ENCODE measurements around the gene MTPN.

Gene MTPN

DNA sequence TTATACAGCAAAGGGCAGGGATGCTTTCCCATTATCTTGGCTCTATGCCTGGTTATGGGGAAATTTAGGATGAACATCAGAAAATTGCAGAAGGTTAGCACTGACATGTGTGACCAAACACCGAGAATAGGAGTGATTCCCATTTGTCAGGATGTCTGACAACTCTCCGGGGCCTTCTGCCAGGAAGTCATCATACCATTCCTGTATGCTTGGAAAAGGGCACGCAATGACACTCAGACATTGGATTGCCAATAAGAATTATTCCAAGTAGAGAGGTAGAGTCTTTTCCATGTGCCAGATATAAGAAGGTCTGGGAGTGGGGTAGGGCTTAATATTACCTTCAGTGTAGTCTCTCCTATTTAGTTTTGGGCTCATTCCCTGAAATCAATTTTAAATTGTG is 82.3 kb downstream of the MTPN start:
- peaks cover 5% of the 10 kb centered on the region for H3K27me3 Mint-ChIP-seq (ENCODE audit: low read depth, poor library complexity)
- H3K4me1 Mint-ChIP-seq: no peaks in the 10 kb centered on the region
- H3K27ac Mint-ChIP-seq: no peak overlapping the region
- no peak for DNase-seq
- no peak overlapping the region for H3K4me3 Mint-ChIP-seq
- TF ChIP-seq, protein P1, sequence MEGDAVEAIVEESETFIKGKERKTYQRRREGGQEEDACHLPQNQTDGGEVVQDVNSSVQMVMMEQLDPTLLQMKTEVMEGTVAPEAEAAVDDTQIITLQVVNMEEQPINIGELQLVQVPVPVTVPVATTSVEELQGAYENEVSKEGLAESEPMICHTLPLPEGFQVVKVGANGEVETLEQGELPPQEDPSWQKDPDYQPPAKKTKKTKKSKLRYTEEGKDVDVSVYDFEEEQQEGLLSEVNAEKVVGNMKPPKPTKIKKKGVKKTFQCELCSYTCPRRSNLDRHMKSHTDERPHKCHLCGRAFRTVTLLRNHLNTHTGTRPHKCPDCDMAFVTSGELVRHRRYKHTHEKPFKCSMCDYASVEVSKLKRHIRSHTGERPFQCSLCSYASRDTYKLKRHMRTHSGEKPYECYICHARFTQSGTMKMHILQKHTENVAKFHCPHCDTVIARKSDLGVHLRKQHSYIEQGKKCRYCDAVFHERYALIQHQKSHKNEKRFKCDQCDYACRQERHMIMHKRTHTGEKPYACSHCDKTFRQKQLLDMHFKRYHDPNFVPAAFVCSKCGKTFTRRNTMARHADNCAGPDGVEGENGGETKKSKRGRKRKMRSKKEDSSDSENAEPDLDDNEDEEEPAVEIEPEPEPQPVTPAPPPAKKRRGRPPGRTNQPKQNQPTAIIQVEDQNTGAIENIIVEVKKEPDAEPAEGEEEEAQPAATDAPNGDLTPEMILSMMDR (IDR thresholded peaks at IDR 0.05): no peak
- H3K36me3 Mint-ChIP-seq (ENCODE audit: low read depth): no peaks in the 10 kb centered on the region
- H3K9me3 Mint-ChIP-seq: no peaks in the 10 kb centered on the region

DNA sequence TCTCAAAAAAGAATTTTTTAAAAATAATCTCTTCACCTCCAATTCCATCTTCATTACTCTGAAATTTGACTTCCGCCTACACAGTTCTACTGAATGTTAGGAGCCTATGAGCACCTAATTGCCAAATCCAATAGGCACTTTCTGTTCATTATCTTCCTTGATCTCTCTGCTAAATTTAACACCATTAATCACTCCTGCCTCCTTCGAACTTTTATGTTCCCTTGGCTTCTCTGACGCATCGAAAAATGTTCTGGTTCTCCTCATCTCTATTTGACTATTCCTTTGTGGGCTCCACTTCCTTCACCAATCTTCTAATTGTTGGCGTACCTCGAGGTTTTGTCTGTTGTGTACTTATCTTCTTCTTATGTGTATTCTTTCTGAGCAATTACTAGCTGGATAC is 87.3 kb downstream of the MTPN start:
- peaks cover 5% of the 10 kb centered on the region for H3K27me3 Mint-ChIP-seq (ENCODE audit: low read depth, poor library complexity)
- H3K36me3 Mint-ChIP-seq (ENCODE audit: low read depth): peaks cover 12% of the 10 kb centered on the region
- DNase-seq: no peak
- peaks cover 5% of the 10 kb centered on the region for H3K4me1 Mint-ChIP-seq
- H3K27ac Mint-ChIP-seq: no peak overlapping the region
- TF ChIP-seq, protein P1 (IDR thresholded peaks at IDR 0.05): no peak
- no peak overlapping the region for H3K4me3 Mint-ChIP-seq
- peaks cover 20% of the 10 kb centered on the region for H3K9me3 Mint-ChIP-seq

DNA sequence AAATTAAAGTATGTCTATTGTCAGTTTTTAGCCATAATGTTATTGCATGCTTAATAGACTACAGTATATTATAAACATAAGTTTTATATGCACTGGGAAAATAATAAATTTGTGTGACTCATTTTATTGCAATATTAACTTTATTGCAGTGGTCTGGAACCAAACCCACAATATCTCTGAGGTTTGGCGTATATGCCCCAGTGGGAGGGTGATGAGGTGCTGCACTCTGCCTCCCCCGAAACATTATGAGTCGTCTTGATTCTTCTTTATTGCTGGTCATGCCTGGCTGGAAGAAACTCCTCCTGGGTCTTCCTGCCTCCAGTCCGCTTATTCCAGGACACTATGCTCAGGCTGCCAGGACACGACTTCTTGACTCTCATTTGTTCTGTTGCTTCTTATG is 88.4 kb downstream of the MTPN start:
- H3K4me1 Mint-ChIP-seq: peaks cover 5% of the 10 kb centered on the region
- no peaks in the 10 kb centered on the region for H3K27me3 Mint-ChIP-seq (ENCODE audit: low read depth, poor library complexity)
- TF ChIP-seq, protein P1 (IDR thresholded peaks at IDR 0.05): no peak
- H3K27ac Mint-ChIP-seq: no peak overlapping the region
- H3K36me3 Mint-ChIP-seq (ENCODE audit: low read depth): peaks cover 12% of the 10 kb centered on the region
- no peak for DNase-seq
- no peak overlapping the region for H3K4me3 Mint-ChIP-seq
- H3K9me3 Mint-ChIP-seq: peaks cover 20% of the 10 kb centered on the region

DNA sequence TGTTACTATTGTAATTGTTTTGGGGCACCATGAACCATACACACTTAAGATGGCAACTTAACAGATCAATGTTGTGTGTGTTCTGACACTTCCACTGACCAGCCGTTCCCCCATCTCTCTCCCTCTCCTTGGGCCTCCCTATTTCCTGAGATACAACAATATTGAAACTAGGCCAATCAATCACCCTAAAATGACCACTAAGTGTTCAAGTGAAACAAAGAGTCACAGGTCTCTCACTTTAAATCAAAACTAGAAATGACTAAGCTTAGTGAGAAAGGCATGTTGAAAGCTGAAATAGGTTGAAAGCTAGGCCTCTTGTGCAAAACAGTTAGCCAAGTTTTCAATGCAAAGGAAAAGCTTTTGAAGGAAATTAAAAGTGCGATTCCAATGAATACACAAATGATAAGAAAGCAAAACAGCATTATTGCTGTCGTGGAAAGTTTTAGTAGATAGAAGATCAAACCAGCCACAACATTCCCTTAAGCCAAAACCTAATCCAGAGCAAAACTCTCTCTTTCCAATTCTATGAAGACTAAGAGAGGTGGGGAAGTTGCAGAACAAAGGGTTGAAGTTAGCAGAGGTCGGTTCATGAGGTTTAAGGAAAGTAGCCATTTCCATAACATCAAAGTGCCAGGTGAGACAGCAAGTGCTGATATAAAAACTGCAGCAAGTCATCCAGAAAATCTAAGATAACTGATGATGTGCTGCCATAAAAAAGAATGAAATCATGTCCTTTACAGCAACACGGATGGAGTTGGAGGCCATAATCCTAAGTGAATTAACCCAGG is 90.6 kb downstream of the MTPN start:
- peaks cover 12% of the 10 kb centered on the region for H3K36me3 Mint-ChIP-seq (ENCODE audit: low read depth)

DNA sequence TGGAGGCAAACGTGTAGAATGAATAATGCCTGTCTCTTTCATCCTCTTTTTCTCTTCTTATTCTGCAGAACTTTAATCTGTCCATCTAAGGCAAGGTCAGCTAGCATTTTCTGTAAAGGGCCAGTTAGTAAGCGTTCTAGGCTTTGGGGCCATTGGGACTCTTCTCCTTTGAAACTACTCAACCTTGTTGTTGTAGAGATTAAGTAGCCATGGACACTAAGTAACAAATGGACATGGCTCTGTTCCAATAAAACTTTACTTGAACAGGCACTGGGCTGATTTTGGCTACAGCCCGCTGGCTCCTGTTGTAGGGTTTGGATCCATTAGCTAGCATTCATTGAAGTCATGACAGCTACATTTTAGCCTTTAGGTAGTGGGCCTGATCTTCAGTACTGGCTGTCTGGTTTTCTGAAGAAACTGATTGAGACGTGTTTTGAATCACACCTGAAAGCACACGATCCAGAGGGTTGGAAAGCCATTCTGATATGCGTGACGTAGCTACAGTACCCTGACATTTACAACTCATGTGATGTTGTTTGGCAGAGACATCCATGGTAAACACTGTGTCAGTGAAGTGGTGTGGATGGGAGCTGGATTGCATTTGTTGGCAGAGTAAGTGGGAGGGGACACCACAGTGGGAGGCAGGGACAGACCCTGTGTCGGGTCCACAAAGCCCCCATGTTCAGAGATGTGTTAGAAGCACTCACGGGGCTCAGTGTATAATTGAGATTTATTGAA is 92.5 kb downstream of the MTPN start:
- TF ChIP-seq, protein P1 (IDR thresholded peaks at IDR 0.05): no peak
- Mint-ChIP-seq H3K4me3 (no peak overlapping the region), H3K9me3 (peaks cover 29% of the 10 kb centered on the region), H3K27ac (no peak overlapping the region), H3K36me3 (ENCODE audit: low read depth) (peaks cover 12% of the 10 kb centered on the region), H3K4me1 (peaks cover 5% of the 10 kb centered on the region), H3K27me3 (ENCODE audit: low read depth, poor library complexity) (peaks cover 6% of the 10 kb centered on the region)
- DNase-seq: no peak

More for the DNA sequence above, 90.6 kb downstream of the MTPN start:
- TF ChIP-seq, protein P1 (IDR thresholded peaks at IDR 0.05): no peak
- Mint-ChIP-seq H3K4me1 (peaks cover 5% of the 10 kb centered on the region), H3K9me3 (peaks cover 20% of the 10 kb centered on the region), H3K27me3 (ENCODE audit: low read depth, poor library complexity) (peaks cover 6% of the 10 kb centered on the region), H3K4me3 (no peak overlapping the region), H3K27ac (no peak overlapping the region)
- DNase-seq: no peak

Data from nephron progenitor cell (in vitro differentiated cells).